Omental fat pad (tissue), 4 donors: ENCODE results near the gene IDNK. TPM values are rescaled to one million over a fixed set of nuclear protein-coding genes. Genes with fewer than 3 reads are reported as not detected.

Experiments used
- ATAC-seq: fragments of 150-250 bp; one replicate; pipeline ENCODE4 v1.9.1; 2016; ENCODE audit warnings: mild to moderate bottlenecking, moderate library complexity; ENCODE audit not compliant: low FRiP score
- DNase-seq: peaks from one replicate; pipeline ENCODE4 v3.0.0-alpha.2; 2019; ENCODE audit warnings: low spot score
- total RNA-seq, 4 donors: library from RNA; depleted of rRNA; stranded (reverse); fragments of >200 nt; gene quantifications; one replicate each; pipeline ENCODE4 v1.1.0, GENCODE V29; 2016
- TF ChIP-seq, protein P1 (sequence below), 3 donors: fragments of 450-650 bp; IDR thresholded peaks; one replicate each; pipeline ENCODE4 v1.5.1; 2016 to 2017; ENCODE audit warnings: antibody characterized with exemption in 3 of 3, mild to moderate bottlenecking in 3 of 3, moderate library complexity in 2 of 3

Gene IDNK
- total RNA-seq, 4 donors from 2014 or later = 5.9 to 9.0 (median 7.7) TPM

DNA sequence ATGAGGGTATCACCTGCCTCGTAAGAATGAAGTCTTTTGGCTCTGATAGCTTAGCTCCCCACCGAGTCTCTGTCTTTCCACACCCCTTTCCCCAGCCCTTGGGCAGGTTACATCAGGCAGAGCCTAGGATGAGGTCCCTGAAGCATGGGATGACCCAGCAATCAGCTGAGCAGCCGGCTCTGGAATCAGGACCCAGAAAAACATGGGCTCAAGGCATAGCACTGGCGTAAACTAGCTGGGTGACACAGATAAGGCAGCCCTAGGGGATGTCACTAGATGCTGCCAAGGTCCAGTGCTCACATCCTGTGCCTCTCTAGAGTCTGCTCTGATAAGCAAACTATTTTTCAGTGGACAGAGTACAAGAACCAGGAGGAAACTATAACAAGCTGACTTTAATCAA lies 26.6 kb downstream of the IDNK start:
- DNase-seq = no peak
- ATAC-seq = no peak
- TF ChIP-seq, protein P1, sequence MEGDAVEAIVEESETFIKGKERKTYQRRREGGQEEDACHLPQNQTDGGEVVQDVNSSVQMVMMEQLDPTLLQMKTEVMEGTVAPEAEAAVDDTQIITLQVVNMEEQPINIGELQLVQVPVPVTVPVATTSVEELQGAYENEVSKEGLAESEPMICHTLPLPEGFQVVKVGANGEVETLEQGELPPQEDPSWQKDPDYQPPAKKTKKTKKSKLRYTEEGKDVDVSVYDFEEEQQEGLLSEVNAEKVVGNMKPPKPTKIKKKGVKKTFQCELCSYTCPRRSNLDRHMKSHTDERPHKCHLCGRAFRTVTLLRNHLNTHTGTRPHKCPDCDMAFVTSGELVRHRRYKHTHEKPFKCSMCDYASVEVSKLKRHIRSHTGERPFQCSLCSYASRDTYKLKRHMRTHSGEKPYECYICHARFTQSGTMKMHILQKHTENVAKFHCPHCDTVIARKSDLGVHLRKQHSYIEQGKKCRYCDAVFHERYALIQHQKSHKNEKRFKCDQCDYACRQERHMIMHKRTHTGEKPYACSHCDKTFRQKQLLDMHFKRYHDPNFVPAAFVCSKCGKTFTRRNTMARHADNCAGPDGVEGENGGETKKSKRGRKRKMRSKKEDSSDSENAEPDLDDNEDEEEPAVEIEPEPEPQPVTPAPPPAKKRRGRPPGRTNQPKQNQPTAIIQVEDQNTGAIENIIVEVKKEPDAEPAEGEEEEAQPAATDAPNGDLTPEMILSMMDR (IDR thresholded peaks at IDR 0.05) = no peak

GRCh38 chr9:83651558-83651957 lies 28.6 kb downstream of the IDNK start:
- ATAC-seq (no peak), DNase-seq (no peak)
- TF ChIP-seq, protein P1 (IDR thresholded peaks at IDR 0.05) = no peak

DNA sequence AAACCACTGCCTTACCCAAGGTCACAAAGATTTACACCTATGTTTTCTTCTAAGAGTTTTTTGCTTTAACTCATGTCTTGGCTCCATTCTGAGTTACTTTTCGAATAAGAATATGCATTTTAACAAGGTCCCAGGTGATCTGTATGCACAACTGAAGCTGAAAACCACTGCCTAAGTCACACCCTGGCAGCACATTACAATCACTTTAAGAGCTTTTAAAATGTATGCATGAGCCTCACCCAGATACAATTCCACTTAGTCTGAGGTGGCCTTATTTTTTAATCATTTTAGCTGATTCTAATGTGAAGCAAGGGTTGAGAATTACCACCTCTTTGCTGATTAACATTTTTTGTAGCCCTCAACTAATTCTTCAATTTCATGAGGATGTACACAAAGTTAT lies 29.5 kb downstream of the IDNK start:
- ATAC-seq (no peak), DNase-seq (no peak)
- TF ChIP-seq, protein P1 (IDR thresholded peaks at IDR 0.05) = no peak

GRCh38 chr9:83655433-83655832 lies 32.5 kb downstream of the IDNK start:
- ATAC-seq (no peak), DNase-seq (no peak)
- TF ChIP-seq, protein P1 (IDR thresholded peaks at IDR 0.05) = no peak

GRCh38 chr9:83656032-83656680 lies 33.2 kb downstream of the IDNK start:
- DNase-seq = no peak
- TF ChIP-seq, protein P1 (IDR thresholded peaks at IDR 0.05) = no peak
- no peak for ATAC-seq

GRCh38 chr9:83656952-83657351 lies 34.0 kb downstream of the IDNK start:
- ATAC-seq (no peak), DNase-seq (no peak)
- TF ChIP-seq, protein P1 (IDR thresholded peaks at IDR 0.05) = no peak

DNA sequence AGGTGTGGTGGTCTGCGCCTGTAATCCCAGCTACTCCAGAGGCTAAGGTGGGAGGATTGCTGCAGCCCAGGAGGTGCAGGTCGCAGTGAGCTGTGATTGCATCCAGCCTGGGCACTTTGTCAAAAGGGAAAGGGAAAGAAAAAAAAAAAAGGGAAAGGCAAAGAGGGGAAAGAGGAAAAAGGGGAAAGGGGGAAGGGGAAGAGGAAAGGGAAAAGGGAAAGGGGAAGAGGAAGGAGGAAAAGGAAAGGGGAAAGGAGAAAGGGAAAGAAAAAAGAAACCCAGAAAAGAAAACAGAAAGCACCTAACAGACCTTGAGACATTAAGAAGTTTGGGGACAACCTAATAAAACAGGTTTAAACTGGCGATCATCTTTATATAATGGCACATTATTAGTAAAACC lies 40.0 kb downstream of the IDNK start:
- TF ChIP-seq, protein P1 (IDR thresholded peaks at IDR 0.05) = no peak
- DNase-seq (no peak), ATAC-seq (no peak)
